ENCODE measurements around the gene ZNF655. TPM values are rescaled to one million over a fixed set of nuclear protein-coding genes. Genes with fewer than 3 reads are reported as not detected.

Gene ZNF655
- total and polyA plus RNA-seq, 2 of the 8 experiments (the other 6 are each of a cell fraction or from before 2014, with no cell fraction given), result 27.1 to 37.8 TPM

DNA sequence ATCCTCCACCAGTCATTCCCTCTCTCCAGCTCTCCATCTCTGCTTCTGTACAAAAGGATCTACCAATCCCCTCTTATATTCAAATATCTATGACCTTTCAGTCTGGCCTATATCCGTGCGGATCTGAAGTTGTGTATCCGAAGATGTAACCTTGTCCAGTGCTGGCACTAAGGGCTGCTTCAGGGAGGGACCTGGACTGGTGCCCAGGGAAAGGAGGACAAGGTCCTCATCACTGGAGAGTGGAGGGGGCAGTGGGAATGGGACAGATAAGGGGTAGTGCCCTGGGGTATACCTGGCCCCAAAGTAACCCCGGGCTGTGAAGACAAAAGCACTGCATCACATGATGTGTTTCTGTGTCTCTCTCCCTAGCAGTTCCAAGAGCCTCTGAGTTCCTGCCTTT is 41.4 kb downstream of the ZNF655 start:
- ChIA-PET CTCF (ENCODE audit: partially characterized antibody) (no interaction called here), POLR2A (ENCODE audit: partially characterized antibody) (interaction anchor here (0.6 to 2.8 kb wide), 5 partner anchors 17 to 334 kb away, joined by 3 to 11 read pairs (median 5); partner anchors contain the start of genes ZNF655 and ZSCAN25)
- H3K79me2 ChIP-seq (ENCODE audit: control insufficient read depth in 1 of 2, insufficient read depth in 2 of 2, low read length in 2 of 2), result no peaks in the 10 kb centered on the region
- no peak overlapping the region for H3K14ac ChIP-seq (ENCODE audit: insufficient read length)
- H2BK120ac ChIP-seq (replicated peaks; ENCODE audit: low read depth, low read length), result no peak overlapping the region
- FAIRE-seq (no peak), DNase-seq (ENCODE audit: low read depth in 1 of 2, low spot score in 2 of 2) (peak in 1 of 2 experiments; percentile 33)
- TF ChIP-seq SIRT6 (IDR thresholded peaks at IDR 0.05; ENCODE audit: low read length) (no peak), POU5F1 (IDR thresholded peaks at IDR 0.05; ENCODE audit: low read depth, low read length) (no peak), NANOG (IDR thresholded peaks at IDR 0.05; ENCODE audit: insufficient read depth, low read depth, low read length, poor library complexity, severe bottlenecking) (no peak), SP1 (IDR thresholded peaks at IDR 0.05; ENCODE audit: low read depth, low read length) (no peak), RNF2 (IDR thresholded peaks at IDR 0.05; ENCODE audit: borderline replicate concordance, low read depth, low read length, missing control alignments, poor library complexity, severe bottlenecking) (no peak), PHF8 (conservative IDR thresholded peaks at IDR 0.05; ENCODE audit: low read depth, low read length) (no peak)
- TF ChIP-seq, protein P1, sequence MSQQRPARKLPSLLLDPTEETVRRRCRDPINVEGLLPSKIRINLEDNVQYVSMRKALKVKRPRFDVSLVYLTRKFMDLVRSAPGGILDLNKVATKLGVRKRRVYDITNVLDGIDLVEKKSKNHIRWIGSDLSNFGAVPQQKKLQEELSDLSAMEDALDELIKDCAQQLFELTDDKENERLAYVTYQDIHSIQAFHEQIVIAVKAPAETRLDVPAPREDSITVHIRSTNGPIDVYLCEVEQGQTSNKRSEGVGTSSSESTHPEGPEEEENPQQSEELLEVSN (IDR thresholded peaks at IDR 0.05), result no peak
- no peak overlapping the region for H3K23ac ChIP-seq (ENCODE audit: insufficient read length)
- no peak overlapping the region for H2BK15ac ChIP-seq (ENCODE audit: low read length)
- no peak overlapping the region for H4K5ac ChIP-seq (ENCODE audit: insufficient read length, low read depth, low read length)
- H3K9ac ChIP-seq (replicated peaks in 1 of 4; ENCODE audit: extremely low read depth in 1 of 4, low read depth in 3 of 4, low read length in 3 of 4), result no peak overlapping the region
- no peaks in the 10 kb centered on the region for H3K9me3 ChIP-seq (ENCODE audit: insufficient read depth in 2 of 2, low read depth in 1 of 2, low read length in 1 of 2)
- H3K4me3 ChIP-seq (ENCODE audit: extremely low read depth in 1 of 4, insufficient read depth in 2 of 4, low read depth in 3 of 4, low read length in 4 of 4), result no peak overlapping the region
- WGBS, 2 experiments (ENCODE audit: extremely low coverage in 1 of 2, insufficient coverage in 1 of 2, insufficient read length in 1 of 2, insufficient replicate concordance in 2 of 2, low coverage in 1 of 2, low lambda C conversion rate in 2 of 2, missing lambda C conversion rate in 1 of 2), result 92% methylated on average over 4 of the region's 4 CpGs; no CpG with 5 or more reads in 1 of the 2 experiments
- H2AK5ac ChIP-seq (ENCODE audit: low read depth, low read length), result no peak overlapping the region
- no peak overlapping the region for H4K8ac ChIP-seq (ENCODE audit: extremely low read depth, insufficient read depth, low read length)
- no peak overlapping the region for H3K18ac ChIP-seq (ENCODE audit: extremely low read depth, low read length)
- no peak overlapping the region for H4K91ac ChIP-seq (replicated peaks; ENCODE audit: insufficient read length, low read length)
- H3K4me1 ChIP-seq (replicated peaks in 1 of 4; ENCODE audit: control insufficient read depth in 3 of 4, insufficient read depth in 4 of 4, low read length in 3 of 4), result peaks cover 0 to 3% (median 2%) of the 10 kb centered on the region in 4 experiments; a peak in 3 of 7 replicates
- no peak overlapping the region for H3K4ac ChIP-seq (replicated peaks; ENCODE audit: insufficient read length, low read depth, low read length)
- H2BK5ac ChIP-seq (ENCODE audit: low read depth, low read length), result no peak overlapping the region
- H2AFZ ChIP-seq (ENCODE audit: low read length), result no peak overlapping the region
- no peak overlapping the region for H2BK20ac ChIP-seq (ENCODE audit: low read length)
- H3K79me1 ChIP-seq (ENCODE audit: low read depth, low read length), result no peaks in the 10 kb centered on the region
- H3K23me2 ChIP-seq (ENCODE audit: low read depth, low read length), result no peaks in the 10 kb centered on the region; the same call in 1 of the 2 replicates
- no peak overlapping the region for H3K4me2 ChIP-seq (ENCODE audit: insufficient read depth in 1 of 2, low read depth in 2 of 2, low read length in 2 of 2)
- no peaks in the 10 kb centered on the region for H3K36me3 ChIP-seq (ENCODE audit: control insufficient read depth in 2 of 4, insufficient read depth in 4 of 4, low read length in 3 of 4)
- no peak overlapping the region for H3K56ac ChIP-seq (replicated peaks; ENCODE audit: insufficient read length, low read depth, low read length)
- no peaks in the 10 kb centered on the region for H4K20me1 ChIP-seq (replicated peaks in 1 of 2; ENCODE audit: control insufficient read depth in 1 of 2, insufficient read depth in 2 of 2, low read length in 2 of 2)
- no peaks in the 10 kb centered on the region for H3K27me3 ChIP-seq (replicated peaks in 1 of 4; ENCODE audit: control insufficient read depth in 3 of 4, extremely low read depth in 1 of 4, insufficient read depth in 3 of 4, low read length in 3 of 4)
- no peak overlapping the region for H3K27ac ChIP-seq (ENCODE audit: low read depth, low read length)
- H2BK12ac ChIP-seq (ENCODE audit: low read depth, low read length), result no peak overlapping the region

Data from H1 (cell line).